ENCODE measurements around the gene XPO4.
A peak's percentile ranks its signal among the peaks of the same experiment; 100 is the strongest.

The XPO4 gene

GRCh38 chr13:20787180-20787579, 115.4 kb downstream of the XPO4 start:
- WGBS, 2 experiments (ENCODE audit: insufficient coverage in 2 of 2): 94 to 100% methylated on average over 2 to 5 of the region's 5 CpGs

DNA sequence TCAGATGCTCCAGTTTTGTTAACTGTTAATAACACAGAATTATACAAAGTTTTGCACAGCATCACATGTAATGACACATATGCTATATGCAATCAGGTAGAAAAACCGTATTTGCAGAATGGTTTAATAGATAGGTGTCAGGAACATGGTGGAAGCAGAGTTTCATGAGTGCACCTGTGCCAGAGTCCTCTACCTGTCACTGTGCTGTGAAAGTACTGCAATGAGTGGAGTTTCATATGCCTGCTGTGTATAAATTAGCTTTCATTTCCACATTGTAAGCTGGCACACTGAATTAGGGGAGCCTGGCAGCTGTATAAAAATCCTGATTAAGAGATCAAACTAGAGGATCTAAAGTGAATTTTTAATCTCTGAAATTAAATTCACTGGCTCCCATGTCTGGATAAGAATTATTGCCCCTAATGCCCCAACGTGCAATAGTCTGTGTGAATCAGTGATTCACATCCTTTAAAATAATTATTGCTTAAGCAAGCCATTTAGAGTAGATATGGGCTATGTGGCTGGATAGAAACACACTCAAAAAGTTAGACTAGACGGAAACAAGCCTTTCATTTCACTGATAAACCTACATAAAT, 120.3 kb downstream of the XPO4 start:
- Histone ChIP-seq H3K9me3 (ENCODE audit: control insufficient read depth, low read length) (no peaks in the 10 kb centered on the region), H3K27ac (ENCODE audit: low read depth, low read length, severe bottlenecking) (no peak overlapping the region), H3K4me3 (ENCODE audit: extremely low read depth, insufficient read depth, low read length, poor library complexity, severe bottlenecking) (no peak overlapping the region), H3K4me1 (ENCODE audit: control insufficient read depth, insufficient read depth, low read length, poor library complexity, severe bottlenecking) (no peaks in the 10 kb centered on the region), H3K36me3 (ENCODE audit: control insufficient read depth, insufficient read depth, low read length) (peaks cover 37% of the 10 kb centered on the region)
- 88 to 100% methylated on average over 1 of the region's 3 CpGs for WGBS, 2 experiments (ENCODE audit: insufficient coverage in 2 of 2)

More at GRCh38 chr13:20787180-20787579, 115.4 kb downstream of the XPO4 start:
- Histone ChIP-seq H3K27ac (ENCODE audit: low read depth, low read length, severe bottlenecking) (no peak overlapping the region), H3K36me3 (ENCODE audit: control insufficient read depth, insufficient read depth, low read length) (peaks cover 50% of the 10 kb centered on the region), H3K4me3 (ENCODE audit: extremely low read depth, insufficient read depth, low read length, poor library complexity, severe bottlenecking) (no peak overlapping the region), H3K4me1 (ENCODE audit: control insufficient read depth, insufficient read depth, low read length, poor library complexity, severe bottlenecking) (no peaks in the 10 kb centered on the region), H3K9me3 (ENCODE audit: control insufficient read depth, low read length) (no peaks in the 10 kb centered on the region)

DNA sequence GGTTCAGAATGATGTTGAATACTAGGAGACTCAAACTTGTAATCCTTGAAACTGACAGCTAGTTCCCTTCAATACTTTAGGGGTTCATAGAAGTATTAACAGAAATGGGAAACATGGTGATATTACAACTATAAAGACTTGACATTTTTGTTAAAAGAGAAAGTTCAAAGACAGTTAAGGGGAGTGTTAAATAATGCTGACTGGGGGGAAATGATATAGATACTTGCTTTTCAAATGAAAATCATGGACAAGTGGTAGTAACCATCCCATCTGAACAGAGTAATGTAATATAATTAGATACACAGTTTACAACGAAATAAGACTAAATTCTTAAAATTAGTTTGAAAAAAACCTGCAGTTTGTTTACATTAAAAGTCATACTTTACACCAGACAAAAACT, 122.2 kb downstream of the XPO4 start:
- H3K36me3 ChIP-seq (ENCODE audit: control insufficient read depth, insufficient read depth, low read length): peaks cover 22% of the 10 kb centered on the region
- no peak overlapping the region for H3K4me3 ChIP-seq (ENCODE audit: extremely low read depth, insufficient read depth, low read length, poor library complexity, severe bottlenecking)
- H3K4me1 ChIP-seq (ENCODE audit: control insufficient read depth, insufficient read depth, low read length, poor library complexity, severe bottlenecking): no peaks in the 10 kb centered on the region
- no CpG with 5 or more reads among the region's 1 CpG for WGBS, 2 experiments (ENCODE audit: insufficient coverage in 2 of 2)
- H3K9me3 ChIP-seq (ENCODE audit: control insufficient read depth, low read length): no peaks in the 10 kb centered on the region
- no peak overlapping the region for H3K27ac ChIP-seq (ENCODE audit: low read depth, low read length, severe bottlenecking)

- no CpG with 5 or more reads among the region's 7 CpGs for WGBS, 2 experiments (ENCODE audit: insufficient coverage in 2 of 2)
- Histone ChIP-seq H3K4me1 (ENCODE audit: control insufficient read depth, insufficient read depth, low read length, poor library complexity, severe bottlenecking) (no peaks in the 10 kb centered on the region), H3K9me3 (ENCODE audit: control insufficient read depth, low read length) (no peaks in the 10 kb centered on the region), H3K36me3 (ENCODE audit: control insufficient read depth, insufficient read depth, low read length) (peaks cover 18% of the 10 kb centered on the region), H3K27ac (ENCODE audit: low read depth, low read length, severe bottlenecking) (no peak overlapping the region), H3K4me3 (ENCODE audit: extremely low read depth, insufficient read depth, low read length, poor library complexity, severe bottlenecking) (no peak overlapping the region)
Observed at GRCh38 chr13:20779405-20779804, 123.1 kb downstream of the XPO4 start.

GRCh38 chr13:20778311-20778710, 124.2 kb downstream of the XPO4 start:
- Histone ChIP-seq H3K9me3 (ENCODE audit: control insufficient read depth, low read length) (no peaks in the 10 kb centered on the region), H3K27ac (ENCODE audit: low read depth, low read length, severe bottlenecking) (no peak overlapping the region), H3K4me3 (ENCODE audit: extremely low read depth, insufficient read depth, low read length, poor library complexity, severe bottlenecking) (no peak overlapping the region), H3K4me1 (ENCODE audit: control insufficient read depth, insufficient read depth, low read length, poor library complexity, severe bottlenecking) (no peaks in the 10 kb centered on the region), H3K36me3 (ENCODE audit: control insufficient read depth, insufficient read depth, low read length) (peaks cover 16% of the 10 kb centered on the region)
- no CpG with 5 or more reads among the region's 1 CpG for WGBS, 2 experiments (ENCODE audit: insufficient coverage in 2 of 2)

GRCh38 chr13:20776751-20777150, 125.8 kb downstream of the XPO4 start:
- Histone ChIP-seq H3K9me3 (ENCODE audit: control insufficient read depth, low read length) (no peaks in the 10 kb centered on the region), H3K4me1 (ENCODE audit: control insufficient read depth, insufficient read depth, low read length, poor library complexity, severe bottlenecking) (no peaks in the 10 kb centered on the region), H3K4me3 (ENCODE audit: extremely low read depth, insufficient read depth, low read length, poor library complexity, severe bottlenecking) (no peak overlapping the region), H3K36me3 (ENCODE audit: control insufficient read depth, insufficient read depth, low read length) (peaks cover under 1% of the 10 kb centered on the region), H3K27ac (ENCODE audit: low read depth, low read length, severe bottlenecking) (no peak overlapping the region)
- 60% methylated on average over 1 of the region's 1 CpG; no CpG with 5 or more reads in 1 of the 2 experiments for WGBS, 2 experiments (ENCODE audit: insufficient coverage in 2 of 2)

GRCh38 chr13:20775961-20776360, 126.6 kb downstream of the XPO4 start:
- no peaks in the 10 kb centered on the region for H3K9me3 ChIP-seq (ENCODE audit: control insufficient read depth, low read length)
- H3K27ac ChIP-seq (ENCODE audit: low read depth, low read length, severe bottlenecking): no peak overlapping the region
- peaks cover 1% of the 10 kb centered on the region for H3K36me3 ChIP-seq (ENCODE audit: control insufficient read depth, insufficient read depth, low read length)
- WGBS, 2 experiments (ENCODE audit: insufficient coverage in 2 of 2): 100% methylated on average over 1 of the region's 2 CpGs; no CpG with 5 or more reads in 1 of the 2 experiments
- no peak overlapping the region for H3K4me3 ChIP-seq (ENCODE audit: extremely low read depth, insufficient read depth, low read length, poor library complexity, severe bottlenecking)
- no peaks in the 10 kb centered on the region for H3K4me1 ChIP-seq (ENCODE audit: control insufficient read depth, insufficient read depth, low read length, poor library complexity, severe bottlenecking)

GRCh38 chr13:20774746-20775145, 127.8 kb downstream of the XPO4 start:
- Histone ChIP-seq H3K4me1 (ENCODE audit: control insufficient read depth, insufficient read depth, low read length, poor library complexity, severe bottlenecking) (no peaks in the 10 kb centered on the region), H3K27ac (ENCODE audit: low read depth, low read length, severe bottlenecking) (no peak overlapping the region), H3K9me3 (ENCODE audit: control insufficient read depth, low read length) (no peaks in the 10 kb centered on the region), H3K36me3 (ENCODE audit: control insufficient read depth, insufficient read depth, low read length) (peaks cover 8% of the 10 kb centered on the region), H3K4me3 (ENCODE audit: extremely low read depth, insufficient read depth, low read length, poor library complexity, severe bottlenecking) (no peak overlapping the region)
- WGBS, 2 experiments (ENCODE audit: insufficient coverage in 2 of 2): 100% methylated on average over 1 of the region's 1 CpG

- peaks cover 8% of the 10 kb centered on the region for H3K9me3 ChIP-seq (ENCODE audit: control insufficient read depth, low read length)
- peak within 1 kb of the TSS; percentile 57 for H3K4me3 ChIP-seq (ENCODE audit: extremely low read depth, insufficient read depth, low read length, poor library complexity, severe bottlenecking)
- H3K4me1 ChIP-seq (ENCODE audit: control insufficient read depth, insufficient read depth, low read length, poor library complexity, severe bottlenecking): no peaks in the 10 kb centered on the region
- 1 to 3% methylated on average over 47 to 56 of the region's 72 CpGs for WGBS, 2 experiments (ENCODE audit: insufficient coverage in 2 of 2)
- peaks cover 17% of the 10 kb centered on the region for H3K36me3 ChIP-seq (ENCODE audit: control insufficient read depth, insufficient read depth, low read length)
- peak within 1 kb of the TSS; percentile 88 for H3K27ac ChIP-seq (ENCODE audit: low read depth, low read length, severe bottlenecking)
Observed at GRCh38 chr13:20773194-20774080, 129.1 kb downstream of the XPO4 start, which contains the start of gene EEF1AKMT1. Gene EEF1AKMT1 (minus strand): TSS chr13:20773961. CDS start chr13:20757598, 16,363 bp downstream.

DNA sequence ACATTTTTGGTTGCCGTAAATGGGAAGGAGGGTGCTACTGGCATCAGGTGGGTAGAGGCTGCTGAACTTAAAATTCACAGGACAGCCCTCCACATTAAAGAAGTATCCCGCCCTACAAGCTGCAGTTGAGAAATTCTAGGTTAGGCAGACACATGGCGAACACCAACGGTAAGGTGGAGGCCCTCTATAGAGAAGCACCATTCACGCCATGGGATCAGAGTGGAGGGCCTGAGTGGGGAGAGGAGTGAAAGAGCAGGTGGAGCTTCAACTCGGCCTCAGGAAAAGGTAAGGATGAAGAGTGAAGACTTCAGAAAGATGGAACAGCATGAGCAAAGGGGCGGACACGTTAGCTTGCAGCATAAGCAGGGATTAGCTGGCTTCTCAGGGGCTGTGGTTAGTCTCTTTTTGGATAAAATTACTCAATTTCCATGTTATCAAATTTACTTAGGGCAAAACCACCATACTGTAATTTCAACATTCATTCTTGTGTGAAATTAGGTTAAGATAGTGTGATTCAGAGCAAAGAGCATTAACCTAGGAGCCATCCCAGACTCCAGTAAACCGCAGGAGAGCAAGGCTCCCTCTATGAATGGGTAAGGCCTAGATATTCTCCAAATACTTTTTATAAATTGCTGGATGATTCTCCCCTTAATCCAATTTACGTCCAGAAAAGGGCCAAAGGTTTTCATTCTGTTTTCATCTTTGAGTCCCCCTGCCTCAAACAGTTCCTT, 130.0 kb downstream of the XPO4 start:
- peak overlapping the region; percentile 57 for H3K4me3 ChIP-seq (ENCODE audit: extremely low read depth, insufficient read depth, low read length, poor library complexity, severe bottlenecking)
- peaks cover 8% of the 10 kb centered on the region for H3K9me3 ChIP-seq (ENCODE audit: control insufficient read depth, low read length)
- WGBS, 2 experiments (ENCODE audit: insufficient coverage in 2 of 2): 85 to 98% methylated on average over 5 to 6 of the region's 10 CpGs
- no peak overlapping the region for H3K27ac ChIP-seq (ENCODE audit: low read depth, low read length, severe bottlenecking)
- H3K36me3 ChIP-seq (ENCODE audit: control insufficient read depth, insufficient read depth, low read length): peaks cover 17% of the 10 kb centered on the region
- H3K4me1 ChIP-seq (ENCODE audit: control insufficient read depth, insufficient read depth, low read length, poor library complexity, severe bottlenecking): no peaks in the 10 kb centered on the region

Measured in mesodermal cell (in vitro differentiated cells).